ENCODE measurements around the gene NFYC. TPM values are rescaled to one million over a fixed set of nuclear protein-coding genes. Genes with fewer than 3 reads are reported as not detected.

Gene NFYC
- total and polyA plus RNA-seq, 2 of the 8 experiments (the other 6 are each of a cell fraction or from before 2014, with no cell fraction given) = 54.1 to 124 TPM

- Histone ChIP-seq H2BK12ac (ENCODE audit: low read depth, low read length) (no peak overlapping the region; the same call in 1 of the 2 replicates), H3K27me3 (replicated peaks in 1 of 4; ENCODE audit: control insufficient read depth in 3 of 4, extremely low read depth in 1 of 4, insufficient read depth in 3 of 4, low read length in 3 of 4) (no peaks in the 10 kb centered on the region), H2BK15ac (ENCODE audit: low read length) (no peak overlapping the region), H4K8ac (ENCODE audit: extremely low read depth, insufficient read depth, low read length) (no peak overlapping the region), H2BK120ac (replicated peaks; ENCODE audit: low read depth, low read length) (no peak overlapping the region), H3K79me1 (ENCODE audit: low read depth, low read length) (no peaks in the 10 kb centered on the region; the same call in none of the 2 replicates), H2BK20ac (ENCODE audit: low read length) (no peak overlapping the region), H3K27ac (ENCODE audit: low read depth, low read length) (no peak overlapping the region), H2AK5ac (ENCODE audit: low read depth, low read length) (no peak overlapping the region), H2BK5ac (ENCODE audit: low read depth, low read length) (no peak overlapping the region), H4K20me1 (replicated peaks in 1 of 2; ENCODE audit: control insufficient read depth in 1 of 2, insufficient read depth in 2 of 2, low read length in 2 of 2) (peaks cover 2 to 6% of the 10 kb centered on the region in 2 experiments), H3K4me3 (ENCODE audit: extremely low read depth in 1 of 4, insufficient read depth in 2 of 4, low read depth in 3 of 4, low read length in 4 of 4) (no peak overlapping the region), H3K36me3 (ENCODE audit: control insufficient read depth in 2 of 4, insufficient read depth in 4 of 4, low read length in 3 of 4) (no peaks in the 10 kb centered on the region), H3K14ac (ENCODE audit: insufficient read length) (no peak overlapping the region), H3K4me1 (replicated peaks in 1 of 4; ENCODE audit: control insufficient read depth in 3 of 4, insufficient read depth in 4 of 4, low read length in 3 of 4) (peaks cover 0 to 9% (median 7%) of the 10 kb centered on the region in 4 experiments; a peak in 6 of 7 replicates), H3K79me2 (ENCODE audit: control insufficient read depth in 1 of 2, insufficient read depth in 2 of 2, low read length in 2 of 2) (peaks cover 15 to 88% of the 10 kb centered on the region in 2 experiments), H3K4me2 (ENCODE audit: insufficient read depth in 1 of 2, low read depth in 2 of 2, low read length in 2 of 2) (no peak overlapping the region), H3K23ac (ENCODE audit: insufficient read length) (no peak overlapping the region), H3K9me3 (ENCODE audit: insufficient read depth in 2 of 2, low read depth in 1 of 2, low read length in 1 of 2) (no peaks in the 10 kb centered on the region), H2AFZ (ENCODE audit: low read length) (no peak overlapping the region), H4K5ac (ENCODE audit: insufficient read length, low read depth, low read length) (no peak overlapping the region), H3K4ac (replicated peaks; ENCODE audit: insufficient read length, low read depth, low read length) (no peak overlapping the region), H3K18ac (ENCODE audit: extremely low read depth, low read length) (no peak overlapping the region), H4K91ac (replicated peaks; ENCODE audit: insufficient read length, low read length) (no peak overlapping the region), H3K9ac (replicated peaks in 1 of 4; ENCODE audit: extremely low read depth in 1 of 4, low read depth in 3 of 4, low read length in 3 of 4) (no peak overlapping the region), H3K23me2 (ENCODE audit: low read depth, low read length) (peaks cover 7% of the 10 kb centered on the region), H3K56ac (replicated peaks; ENCODE audit: insufficient read length, low read depth, low read length) (no peak overlapping the region)
- DNase-seq (ENCODE audit: low read depth in 1 of 2, low spot score in 2 of 2) (no peak), FAIRE-seq (no peak)
- ChIA-PET POLR2A (ENCODE audit: partially characterized antibody) (interaction anchor here (1.0 to 9.4 kb wide), 6 partner anchors 9 to 127 kb away, joined by 3 to 293 read pairs (median 4); no protein-coding TSS in a partner anchor), CTCF (ENCODE audit: partially characterized antibody) (interaction anchor here (0.8 to 2.0 kb wide), 4 partner anchors 7 to 80 kb away, joined by 3 to 8 read pairs (median 3); no protein-coding TSS in a partner anchor)
- 74% methylated on average over 2 of the region's 2 CpGs; no CpG with 5 or more reads in 1 of the 2 experiments for WGBS, 2 experiments (ENCODE audit: extremely low coverage in 1 of 2, insufficient coverage in 1 of 2, insufficient read length in 1 of 2, insufficient replicate concordance in 2 of 2, low coverage in 1 of 2, low lambda C conversion rate in 2 of 2, missing lambda C conversion rate in 1 of 2)
- TF ChIP-seq NRF1 (IDR thresholded peaks at IDR 0.05; ENCODE audit: low read depth, low read length) = no peak
- no peak for TF ChIP-seq SIRT6 (IDR thresholded peaks at IDR 0.05; ENCODE audit: low read length)
Measured at GRCh38 chr1:40694353-40694874, 2.9 kb downstream of the NFYC start.
